ENCODE data around the gene GGPS1. TPM values are rescaled to one million over a fixed set of nuclear protein-coding genes. Genes with fewer than 3 reads are reported as not detected.

GGPS1 gene
- total RNA-seq, 4 donors from 2014 or later = 21.7 to 32.5 (median 28.9) TPM

GRCh38 chr1:235339746-235340145, 11.4 kb downstream of the GGPS1 start:
- WGBS, 2 donors = 84% methylated on average over 8 of the region's 8 CpGs
- H3K4me3 ChIP-seq (ENCODE audit: low read depth, poor library complexity, severe bottlenecking) = no peak overlapping the region
- DNase-seq (ENCODE audit: low spot score in 2 of 2) = no peak
- intact Hi-C loops (cut with DNase I; ENCODE audit: low total_unique reads) = no loop called here
- TF ChIP-seq CTCF (IDR thresholded peaks at IDR 0.05) (no peak), POLR2A (IDR thresholded peaks at IDR 0.05) (no peak)

GRCh38 chr1:235341334-235341733, 13.0 kb downstream of the GGPS1 start:
- 74 to 81% methylated on average over 1 of the region's 1 CpG for WGBS, 2 donors
- TF ChIP-seq CTCF (IDR thresholded peaks at IDR 0.05) (no peak), POLR2A (IDR thresholded peaks at IDR 0.05) (no peak)

GRCh38 chr1:235342039-235342438, 13.7 kb downstream of the GGPS1 start:
- TF ChIP-seq POLR2A (IDR thresholded peaks at IDR 0.05) = no peak
- TF ChIP-seq CTCF (IDR thresholded peaks at IDR 0.05) = no peak
- DNase-seq (ENCODE audit: low spot score in 2 of 2) = no peak
- 56 to 59% methylated on average over 6 of the region's 6 CpGs for WGBS, 2 donors
- intact Hi-C loops (cut with DNase I; ENCODE audit: low total_unique reads) = no loop called here
- H3K4me3 ChIP-seq (ENCODE audit: low read depth, poor library complexity, severe bottlenecking) = no peak overlapping the region

More at GRCh38 chr1:235341334-235341733, 13.0 kb downstream of the GGPS1 start:
- DNase-seq (ENCODE audit: low spot score in 2 of 2) = no peak
- intact Hi-C loops (cut with DNase I; ENCODE audit: low total_unique reads) = no loop called here
- no peak overlapping the region for H3K4me3 ChIP-seq (ENCODE audit: low read depth, poor library complexity, severe bottlenecking)

GRCh38 chr1:235342471-235342870, 14.1 kb downstream of the GGPS1 start:
- H3K4me3 ChIP-seq (ENCODE audit: low read depth, poor library complexity, severe bottlenecking) = no peak overlapping the region
- intact Hi-C loops (cut with DNase I; ENCODE audit: low total_unique reads) = no loop called here
- DNase-seq (ENCODE audit: low spot score in 2 of 2) = no peak
- TF ChIP-seq CTCF (IDR thresholded peaks at IDR 0.05) (no peak), POLR2A (IDR thresholded peaks at IDR 0.05) (no peak)
- WGBS, 2 donors = 88 to 90% methylated on average over 3 of the region's 3 CpGs

GRCh38 chr1:235343726-235344125, 15.4 kb downstream of the GGPS1 start:
- DNase-seq (ENCODE audit: low spot score in 2 of 2) = no peak
- intact Hi-C loops (cut with DNase I; ENCODE audit: low total_unique reads) = no loop called here
- 93 to 95% methylated on average over 5 of the region's 5 CpGs for WGBS, 2 donors
- TF ChIP-seq POLR2A (IDR thresholded peaks at IDR 0.05) (no peak), CTCF (IDR thresholded peaks at IDR 0.05) (no peak)
- no peak overlapping the region for H3K4me3 ChIP-seq (ENCODE audit: low read depth, poor library complexity, severe bottlenecking)

- no peak overlapping the region for H3K4me3 ChIP-seq (ENCODE audit: low read depth, poor library complexity, severe bottlenecking)
- intact Hi-C loops (cut with DNase I; ENCODE audit: low total_unique reads) = no loop called here
- TF ChIP-seq POLR2A (IDR thresholded peaks at IDR 0.05) (no peak), CTCF (IDR thresholded peaks at IDR 0.05) (no peak)
- WGBS, 2 donors = 87% methylated on average over 3 of the region's 3 CpGs
- no peak for DNase-seq (ENCODE audit: low spot score in 2 of 2)
These were observed 23.1 kb downstream of the GGPS1 start for GRCh38 chr1:235351441-235351840.

Data from lower leg skin (tissue), 4 donors.